NCI-H2171 treated with DMSO at 0.1 percent for 48 hours (cell line): ENCODE data around the gene TAB2.
"Not testable (repeated sequence)": the region's sequence is repeated elsewhere in the genome, so short reads cannot be mapped to it uniquely, and the experiment has no call there.

Source experiments
- DNase-seq: peaks from one replicate; lab custom pipeline; 2025; lab: John Stamatoyannopoulos, UW

TAB2 gene

GRCh38 chr6:149313070-149313469, 4.4 kb upstream of the TAB2 start:
- no peak for DNase-seq

- no peak for DNase-seq
Observed at GRCh38 chr6:149313861-149314260, 3.7 kb upstream of the TAB2 start.

GRCh38 chr6:149314325-149314905, 3.1 kb upstream of the TAB2 start:
- DNase-seq = peak; percentile 70

GRCh38 chr6:149316108-149316727, 1.3 kb upstream of the TAB2 start:
- DNase-seq = no peak

GRCh38 chr6:149316740-149317643, 520 bp upstream of the TAB2 start:
- peak; percentile 93 for DNase-seq

- peak; percentile 58 for DNase-seq
Observed at GRCh38 chr6:149318581-149319286, 1.2 kb downstream of the TAB2 start.

- no peak for DNase-seq
Observed at GRCh38 chr6:149319422-149319821, 1.9 kb downstream of the TAB2 start.

GRCh38 chr6:149320016-149320415, 2.5 kb downstream of the TAB2 start:
- DNase-seq = not testable (repeated sequence)

GRCh38 chr6:149320796-149321195, 3.3 kb downstream of the TAB2 start:
- DNase-seq = no peak

- no peak for DNase-seq
Observed at GRCh38 chr6:149323353-149323752, 5.8 kb downstream of the TAB2 start.

GRCh38 chr6:149323925-149324324, 6.4 kb downstream of the TAB2 start:
- no peak for DNase-seq

- no peak for DNase-seq
Observed at GRCh38 chr6:149324428-149324827, 6.9 kb downstream of the TAB2 start.

GRCh38 chr6:149325648-149326236, 8.2 kb downstream of the TAB2 start:
- DNase-seq = no peak

- no peak for DNase-seq
Observed at GRCh38 chr6:149327638-149328037, 10.1 kb downstream of the TAB2 start.

- no peak for DNase-seq
Observed at GRCh38 chr6:149328083-149328482, 10.6 kb downstream of the TAB2 start.

- no peak for DNase-seq
Observed at GRCh38 chr6:149329529-149329928, 12.0 kb downstream of the TAB2 start.

GRCh38 chr6:149330133-149330532, 12.6 kb downstream of the TAB2 start:
- DNase-seq = no peak

- no peak for DNase-seq
Observed at GRCh38 chr6:149331043-149331807, 13.7 kb downstream of the TAB2 start.

GRCh38 chr6:149331871-149332270, 14.4 kb downstream of the TAB2 start:
- no peak for DNase-seq

- no peak for DNase-seq
Observed at GRCh38 chr6:149332602-149333265, 15.2 kb downstream of the TAB2 start.

- DNase-seq = no peak
Observed at GRCh38 chr6:149333266-149333620, 15.7 kb downstream of the TAB2 start.
